ENCODE data around the gene SETD6.

DNA sequence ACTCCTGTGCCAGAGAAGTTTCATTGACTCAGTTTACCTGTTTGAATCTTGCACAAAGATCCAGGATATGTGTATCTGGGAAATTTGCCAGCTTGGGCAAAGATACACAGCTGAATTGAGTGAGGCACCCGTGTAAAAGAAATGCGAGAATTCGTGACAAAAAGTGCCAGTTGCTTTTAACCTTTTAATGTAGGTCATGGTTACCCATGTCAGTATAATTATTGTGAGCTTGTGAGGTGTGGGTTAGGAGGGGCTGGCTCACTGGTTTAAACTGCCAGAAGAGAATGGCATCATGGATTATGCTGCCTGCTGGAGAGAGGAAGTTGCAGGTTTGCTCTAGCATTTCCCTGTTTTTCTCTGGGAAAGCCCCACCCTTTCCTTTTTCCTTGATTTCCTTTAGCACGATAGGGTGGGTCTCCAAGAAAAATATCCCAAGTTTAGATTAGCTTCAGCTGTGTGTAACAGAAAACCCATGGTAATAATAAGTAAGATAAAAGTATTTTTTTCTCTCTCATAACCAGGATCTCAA lies 40.2 kb upstream of the SETD6 start:
- no peak for TF ChIP-seq GATA2 (IDR thresholded peaks at IDR 0.05; ENCODE audit: low read depth, low read length)
- TF ChIP-seq GATA3 (IDR thresholded peaks at IDR 0.05; ENCODE audit: low read depth, low read length): no peak

Measured in SH-SY5Y (cell line).